H1 (cell line): Measurements from ENCODE around the gene ITGB4. TPM values are rescaled to one million over a fixed set of nuclear protein-coding genes. Genes with fewer than 3 reads are reported as not detected.

Experiments used
- ATF3 ChIP-seq: IDR thresholded peaks from 2 replicates; pipeline ENCODE4 v1.6.1; 2011; ENCODE audit warnings: low read depth, mild to moderate bottlenecking, low read length; ENCODE audit not compliant: insufficient read depth
- GABPA ChIP-seq: IDR thresholded peaks from 2 replicates; pipeline ENCODE4 v1.6.1; 2011; ENCODE audit warnings: mild to moderate bottlenecking, low read length, moderate library complexity, borderline replicate concordance; ENCODE audit not compliant: insufficient read depth
- polyA plus RNA-seq, 7 experiments: library from polyadenylated mRNA; depleted of rRNA in 3 of 7; stranded (reverse) in 5 of 7; unstranded in 2 of 7; fragments of >200 nt in 5 of 7; fragments of 200-250 nt in 2 of 7; gene quantifications; 1 replicate in 5 of 7; 2 replicates in 1 of 7; 4 replicates in 1 of 7; pipeline versions ENCODE4 v1.2.1 to v1.2.3, GENCODE V29; 2011 to 2013; ENCODE audit warnings: missing spikeins in 2 of 7, mixed read lengths in 2 of 7
- total RNA-seq: library from RNA; stranded (reverse); fragmentation: NEBNext Ultra II Directional; extraction: Animal tissue kit (Norgen Biotek cat#: 25700); gene quantifications from 2 replicates; pipeline ENCODE4 v1.2.1, GENCODE V29; 2021

ITGB4 gene
- total and polyA plus RNA-seq, 2 of the 8 experiments (the other 6 are each of a cell fraction or from before 2014, with no cell fraction given): 5.2 to 5.6 TPM

DNA sequence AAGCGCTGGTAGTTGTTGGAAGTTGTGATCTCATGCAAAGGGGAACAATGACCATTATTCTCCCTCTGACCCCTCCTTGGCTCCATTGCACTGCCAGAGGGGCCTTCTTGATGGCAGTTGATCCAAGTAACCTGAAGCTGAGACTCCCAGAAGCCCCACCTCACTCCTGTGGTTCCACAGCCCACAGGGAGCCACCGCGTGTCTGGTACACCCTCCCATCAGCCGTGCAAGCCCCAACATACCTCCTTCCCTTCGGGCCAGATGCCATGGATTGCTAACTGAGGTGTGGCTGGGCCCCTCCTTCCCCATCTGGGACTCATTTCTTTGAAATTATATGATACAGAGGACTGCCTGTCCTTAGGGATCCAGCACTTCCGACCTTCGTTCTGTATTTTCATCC, 36.3 kb upstream of the ITGB4 start (continued):
- TF ChIP-seq ATF3: no peak
- no peak for TF ChIP-seq GABPA
